Gastrocnemius medialis (tissue), 4 donors: ENCODE data around the gene KCNE1. TPM values are rescaled to one million over a fixed set of nuclear protein-coding genes. Genes with fewer than 3 reads are reported as not detected.

Experiments used
- ATAC-seq, 2 donors: fragments of 150-250 bp; one replicate each; pipeline ENCODE4 v1.9.1; 2016
- DNase-seq, 2 donors: peaks; one replicate each; pipeline ENCODE4 v3.0.0-alpha.2; 2019
- H3K27ac ChIP-seq, 4 donors: fragments of 200-600 bp; sonication (generic); 1 replicate in 1 of 4; 2 replicates in 3 of 4; pipeline ENCODE4 v1.5.1; 2016 to 2018; ENCODE audit warnings: mild to moderate bottlenecking in 2 of 4, moderate library complexity in 1 of 4
- H3K27me3 ChIP-seq, 3 donors: fragments of 200-600 bp; sonication (generic) in 2 of 3; 1 replicate in 1 of 3; 2 replicates in 2 of 3; pipeline versions ENCODE4 v1.5.1 to v1.6.0; 2016 to 2019; ENCODE audit warnings: mild to moderate bottlenecking in 1 of 3, moderate library complexity in 1 of 3
- H3K36me3 ChIP-seq, 2 donors: fragments of 200-600 bp; sonication (generic) in 1 of 2; one replicate each; pipeline ENCODE4 v1.5.1; 2017 to 2018
- H3K4me1 ChIP-seq, 2 donors: fragments of 200-600 bp; sonication (generic) in 1 of 2; one replicate each; pipeline ENCODE4 v1.5.1; 2016 to 2017; ENCODE audit warnings: mild to moderate bottlenecking in 2 of 2
- H3K4me3 ChIP-seq, 4 donors: fragments of 200-600 bp; sonication (generic) in 3 of 4; 1 replicate in 1 of 4; 2 replicates in 3 of 4; pipeline ENCODE4 v1.5.1; 2016 to 2019; ENCODE audit warnings: mild to moderate bottlenecking in 2 of 4
- H3K9me3 ChIP-seq, 3 donors: fragments of 200-600 bp; sonication (generic) in 2 of 3; 1 replicate in 1 of 3; 2 replicates in 2 of 3; pipeline ENCODE4 v1.5.1; 2016 to 2019
- POLR2A ChIP-seq, 2 donors: fragments of 450-650 bp; IDR thresholded peaks; one replicate each; pipeline ENCODE4 v1.6.1; 2017; ENCODE audit warnings: antibody characterized with exemption in 2 of 2, mild to moderate bottlenecking in 2 of 2, moderate library complexity in 2 of 2
- in situ Hi-C, 4 donors: fragments of 200-750 bp; cut with MboI; loops; one replicate each; pipeline versions ENCODE4 v1.15.0 to v1.8.0; 2017; ENCODE audit warnings: low sequenced_read_pairs in 4 of 4
- intact Hi-C: fragments of 100-400 bp; cut with DNase I; formaldehyde crosslinking; loops from one replicate; pipeline ENCODE4 v1.15.1; 2023; ENCODE audit warnings: low total_unique reads
- total RNA-seq, 4 donors: library from RNA; depleted of rRNA; stranded (reverse); fragments of >200 nt; gene quantifications; one replicate each; pipeline versions ENCODE4 v1.1.0 to v1.2.3, GENCODE V29; 2016
- TF ChIP-seq, protein P1 (sequence below), 5 experiments: fragments of 450-650 bp in 3 of 5; fragments of 200-600 bp in 2 of 5; sonication (generic) in 2 of 5; IDR thresholded peaks in 4 of 5; conservative IDR thresholded peaks in 1 of 5; 1 replicate in 4 of 5; 2 replicates in 1 of 5; pipeline ENCODE4 v1.5.1; 2016 to 2019; ENCODE audit warnings: antibody characterized with exemption in 5 of 5, mild to moderate bottlenecking in 3 of 5, moderate library complexity in 3 of 5

The KCNE1 gene
- total RNA-seq, 4 donors from 2014 or later: 0.22 to 2.9 TPM; not detected in 2

DNA sequence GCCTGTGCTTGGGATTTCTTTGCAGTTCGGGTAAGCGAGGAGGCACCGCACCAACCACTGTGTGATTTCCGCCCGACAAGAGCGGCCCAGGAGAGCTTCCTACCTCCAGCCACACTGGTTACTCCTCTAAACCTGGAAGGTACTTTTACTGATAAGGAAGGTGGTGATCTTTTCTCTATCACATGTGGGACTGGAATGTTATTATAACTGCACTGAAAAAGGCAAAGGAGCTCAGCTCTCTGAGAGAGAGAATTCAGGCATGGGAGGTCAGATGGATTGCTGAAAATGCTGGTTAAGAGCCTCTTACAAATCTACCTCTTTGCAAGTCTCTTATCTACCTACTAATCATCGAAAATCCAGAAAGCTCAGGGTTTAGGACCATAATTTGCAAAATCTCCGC lies 7.7 kb upstream of the KCNE1 start:
- Histone ChIP-seq H3K4me1 (peaks cover 0 to 4% of the 10 kb centered on the region in 2 donors), H3K4me3 (no peak overlapping the region), H3K27me3 (no peaks in the 10 kb centered on the region), H3K9me3 (no peaks in the 10 kb centered on the region), H3K36me3 (peaks cover 0 to 49% of the 10 kb centered on the region in 2 donors), H3K27ac (no peak overlapping the region)
- TF ChIP-seq, protein P1, sequence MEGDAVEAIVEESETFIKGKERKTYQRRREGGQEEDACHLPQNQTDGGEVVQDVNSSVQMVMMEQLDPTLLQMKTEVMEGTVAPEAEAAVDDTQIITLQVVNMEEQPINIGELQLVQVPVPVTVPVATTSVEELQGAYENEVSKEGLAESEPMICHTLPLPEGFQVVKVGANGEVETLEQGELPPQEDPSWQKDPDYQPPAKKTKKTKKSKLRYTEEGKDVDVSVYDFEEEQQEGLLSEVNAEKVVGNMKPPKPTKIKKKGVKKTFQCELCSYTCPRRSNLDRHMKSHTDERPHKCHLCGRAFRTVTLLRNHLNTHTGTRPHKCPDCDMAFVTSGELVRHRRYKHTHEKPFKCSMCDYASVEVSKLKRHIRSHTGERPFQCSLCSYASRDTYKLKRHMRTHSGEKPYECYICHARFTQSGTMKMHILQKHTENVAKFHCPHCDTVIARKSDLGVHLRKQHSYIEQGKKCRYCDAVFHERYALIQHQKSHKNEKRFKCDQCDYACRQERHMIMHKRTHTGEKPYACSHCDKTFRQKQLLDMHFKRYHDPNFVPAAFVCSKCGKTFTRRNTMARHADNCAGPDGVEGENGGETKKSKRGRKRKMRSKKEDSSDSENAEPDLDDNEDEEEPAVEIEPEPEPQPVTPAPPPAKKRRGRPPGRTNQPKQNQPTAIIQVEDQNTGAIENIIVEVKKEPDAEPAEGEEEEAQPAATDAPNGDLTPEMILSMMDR (IDR thresholded peaks at IDR 0.05 in 4 of 5, conservative IDR thresholded peaks at IDR 0.05 in 1 of 5): no peak
- TF ChIP-seq POLR2A (IDR thresholded peaks at IDR 0.05): no peak
- intact Hi-C loops: no loop called here
- DNase-seq: no peak
- ATAC-seq: no peak
- in situ Hi-C loops: no loop called here

DNA sequence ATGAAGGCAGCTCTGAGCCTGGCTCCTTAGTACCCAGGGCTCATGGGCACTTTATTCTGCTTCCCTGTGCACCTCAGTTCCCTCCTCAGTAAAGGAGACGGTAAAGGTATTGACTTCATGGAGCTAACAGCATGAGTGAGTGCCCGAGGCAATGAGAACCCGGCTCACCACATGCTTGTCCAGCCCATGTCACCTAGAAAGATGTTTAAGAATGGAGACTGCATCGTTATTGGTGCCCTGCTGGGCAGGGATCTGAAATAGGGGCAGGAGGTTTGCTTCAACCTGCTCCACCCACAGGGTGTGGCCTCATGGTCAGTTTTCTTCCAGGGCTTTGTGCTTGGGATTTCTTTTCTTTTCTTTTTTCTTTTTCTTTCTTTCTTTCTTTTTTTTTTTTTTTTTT lies 7.0 kb upstream of the KCNE1 start:
- intact Hi-C loops (no loop called here), in situ Hi-C loops (no loop called here)
- Histone ChIP-seq H3K27me3 (no peaks in the 10 kb centered on the region), H3K9me3 (no peaks in the 10 kb centered on the region), H3K36me3 (peaks cover 0 to 49% of the 10 kb centered on the region in 2 donors), H3K4me3 (no peak overlapping the region), H3K4me1 (peaks cover 0 to 4% of the 10 kb centered on the region in 2 donors), H3K27ac (no peak overlapping the region)
- TF ChIP-seq, protein P1 (IDR thresholded peaks at IDR 0.05 in 4 of 5, conservative IDR thresholded peaks at IDR 0.05 in 1 of 5): no peak
- TF ChIP-seq POLR2A (IDR thresholded peaks at IDR 0.05): no peak
- DNase-seq (no peak), ATAC-seq (no peak)

GRCh38 chr21:34518301-34518700 lies 6.3 kb upstream of the KCNE1 start:
- intact Hi-C loops (no loop called here), in situ Hi-C loops (no loop called here)
- TF ChIP-seq POLR2A (IDR thresholded peaks at IDR 0.05): no peak
- TF ChIP-seq, protein P1 (IDR thresholded peaks at IDR 0.05 in 4 of 5, conservative IDR thresholded peaks at IDR 0.05 in 1 of 5): no peak
- Histone ChIP-seq H3K4me1 (no peaks in the 10 kb centered on the region), H3K4me3 (no peak overlapping the region), H3K9me3 (no peaks in the 10 kb centered on the region), H3K36me3 (peaks cover 0 to 48% of the 10 kb centered on the region in 2 donors), H3K27me3 (no peaks in the 10 kb centered on the region), H3K27ac (no peak overlapping the region)
- DNase-seq: no peak
- ATAC-seq: no peak

DNA sequence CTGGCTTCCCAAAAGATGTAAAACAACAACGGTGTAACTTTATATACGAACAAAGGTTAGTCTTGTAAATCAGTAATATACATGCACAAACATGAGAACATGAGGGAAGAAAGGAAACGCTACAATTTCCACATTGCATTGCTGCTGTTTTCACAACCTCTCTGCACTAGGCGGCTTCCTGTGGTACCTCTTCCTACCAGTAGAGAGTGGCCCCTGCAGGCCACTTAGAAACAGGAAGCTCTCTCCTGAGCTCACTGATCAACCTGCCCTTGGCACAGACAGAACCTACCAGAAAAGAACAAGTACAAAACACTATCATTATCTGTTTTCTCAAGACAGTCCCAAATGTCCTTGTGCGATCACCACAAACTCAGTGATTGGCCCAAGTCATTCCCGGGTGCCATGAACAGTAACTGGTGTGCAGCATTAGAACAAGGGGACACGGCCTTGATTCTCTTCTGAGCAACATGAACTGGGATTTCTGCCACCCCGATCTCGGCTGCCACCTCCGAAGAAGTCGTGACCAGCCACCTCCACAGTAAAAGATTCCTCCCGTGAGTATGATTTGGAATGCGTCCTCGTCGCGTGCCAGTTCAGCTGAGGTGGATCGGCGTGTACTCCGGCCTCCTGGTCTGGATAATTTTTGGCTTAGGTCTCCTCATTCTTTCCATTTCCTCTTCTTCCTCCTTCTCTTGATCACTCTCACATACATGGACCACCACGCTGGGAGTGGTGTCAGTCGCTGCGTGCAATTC lies 5.7 kb upstream of the KCNE1 start:
- Histone ChIP-seq H3K4me3 (no peak overlapping the region), H3K4me1 (no peaks in the 10 kb centered on the region), H3K27me3 (no peaks in the 10 kb centered on the region), H3K27ac (no peak overlapping the region), H3K36me3 (peaks cover 0 to 42% of the 10 kb centered on the region in 2 donors), H3K9me3 (no peaks in the 10 kb centered on the region)
- DNase-seq: no peak
- TF ChIP-seq, protein P1 (IDR thresholded peaks at IDR 0.05 in 4 of 5, conservative IDR thresholded peaks at IDR 0.05 in 1 of 5): peak in 1 of 5 experiments; percentile 13
- no peak for TF ChIP-seq POLR2A (IDR thresholded peaks at IDR 0.05)
- ATAC-seq: no peak
- in situ Hi-C loops (no loop called here), intact Hi-C loops (no loop called here)
